Right forelimb (tissue), 1 donor: ENCODE measurements around the gene ID3.
"Not testable (repeated sequence)": the region's sequence is repeated elsewhere in the genome, so short reads cannot be mapped to it uniquely, and the experiment has no call there.

Experiments
- DNase-seq: peaks from one replicate; pipeline ENCODE4 v3.0.0-alpha.2; 2018

Gene ID3

GRCh38 chr1:23546897-23547584, 12.3 kb downstream of the ID3 start:
- DNase-seq, result no peak

GRCh38 chr1:23545851-23546250, 13.4 kb downstream of the ID3 start:
- no peak for DNase-seq

- peak; percentile 85 for DNase-seq
Measured at GRCh38 chr1:23544444-23545389, 14.6 kb downstream of the ID3 start.

GRCh38 chr1:23543707-23544443, 15.4 kb downstream of the ID3 start:
- no peak for DNase-seq

GRCh38 chr1:23542940-23543339, 16.4 kb downstream of the ID3 start:
- not testable (repeated sequence) for DNase-seq

- peak; percentile 91 for DNase-seq
Measured at GRCh38 chr1:23539698-23540266, 19.5 kb downstream of the ID3 start.

- DNase-seq, result no peak
Measured at GRCh38 chr1:23537296-23537973, 21.9 kb downstream of the ID3 start.

GRCh38 chr1:23533246-23534023, 25.9 kb downstream of the ID3 start:
- DNase-seq, result no peak

- DNase-seq, result no peak
Measured at GRCh38 chr1:23531562-23532094, 27.7 kb downstream of the ID3 start.

- DNase-seq, result peak; percentile 94
Measured at GRCh38 chr1:23530747-23531561, 28.3 kb downstream of the ID3 start, which contains the start of gene E2F2. TSS of gene E2F2 (minus strand) at chr1:23531233. CDS start at chr1:23530793, 440 bp downstream.

- DNase-seq, result no peak
Measured at GRCh38 chr1:23530087-23530746, 29.1 kb downstream of the ID3 start.

GRCh38 chr1:23529146-23530086, 29.9 kb downstream of the ID3 start:
- DNase-seq, result no peak

GRCh38 chr1:23528250-23528978, 30.9 kb downstream of the ID3 start:
- DNase-seq, result peak; percentile 85

- DNase-seq, result no peak
Measured at GRCh38 chr1:23527900-23528249, 31.4 kb downstream of the ID3 start.

- DNase-seq, result no peak
Measured at GRCh38 chr1:23527366-23527765, 31.9 kb downstream of the ID3 start.

- no peak for DNase-seq
Measured at GRCh38 chr1:23526329-23527041, 32.8 kb downstream of the ID3 start.
